Subcutaneous adipose tissue (tissue), 4 donors: ENCODE results near the gene COG4. TPM values are rescaled to one million over a fixed set of nuclear protein-coding genes. Genes with fewer than 3 reads are reported as not detected.

Experiments used
- CTCF ChIP-seq: fragments of 450-650 bp; IDR thresholded peaks from one replicate; pipeline ENCODE4 v1.5.1; 2016; ENCODE audit warnings: low read depth, mild to moderate bottlenecking, control low read depth, antibody characterized with exemption, moderate library complexity
- total RNA-seq, 4 donors: library from RNA; depleted of rRNA; stranded (reverse); fragments of >200 nt; gene quantifications; one replicate each; pipeline ENCODE4 v1.1.0, GENCODE V29; 2016

Gene COG4
- total RNA-seq, 4 donors from 2014 or later, result 29.8 to 49.9 (median 39.9) TPM

GRCh38 chr16:70527315-70527996 is 4.1 kb upstream of the COG4 start:
- TF ChIP-seq CTCF, result no peak

DNA sequence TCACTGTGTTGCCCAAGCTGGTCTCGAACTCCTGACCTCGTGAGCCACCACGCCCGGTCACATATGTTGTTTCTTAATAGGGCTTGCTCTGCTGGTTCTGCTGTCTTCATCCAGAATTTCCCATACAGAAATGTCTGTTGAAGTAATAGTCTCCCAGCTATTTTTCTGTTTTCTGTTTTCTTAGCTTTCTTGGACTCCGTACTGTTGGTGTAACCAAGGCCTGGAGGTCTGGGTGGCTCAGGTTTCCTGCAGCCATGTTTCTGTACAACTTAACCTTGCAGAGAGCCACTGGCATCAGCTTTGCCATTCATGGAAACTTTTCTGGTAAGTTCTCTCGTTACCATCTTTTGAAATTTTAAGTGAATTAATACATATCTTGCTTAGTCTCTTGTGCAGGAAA is 3.0 kb upstream of the COG4 start:
- no peak for TF ChIP-seq CTCF

- no peak for TF ChIP-seq CTCF
Measured at GRCh38 chr16:70523743-70524398, 517 bp upstream of the COG4 start, which contains the start of gene SF3B3. Gene SF3B3 (plus strand): TSS chr16:70523816. CDS start chr16:70526657, 2,841 bp downstream.

GRCh38 chr16:70522216-70523075 is 908 bp downstream of the COG4 start:
- TF ChIP-seq CTCF, result no peak

- no peak for TF ChIP-seq CTCF
Measured at GRCh38 chr16:70520612-70521297, 2.6 kb downstream of the COG4 start.

DNA sequence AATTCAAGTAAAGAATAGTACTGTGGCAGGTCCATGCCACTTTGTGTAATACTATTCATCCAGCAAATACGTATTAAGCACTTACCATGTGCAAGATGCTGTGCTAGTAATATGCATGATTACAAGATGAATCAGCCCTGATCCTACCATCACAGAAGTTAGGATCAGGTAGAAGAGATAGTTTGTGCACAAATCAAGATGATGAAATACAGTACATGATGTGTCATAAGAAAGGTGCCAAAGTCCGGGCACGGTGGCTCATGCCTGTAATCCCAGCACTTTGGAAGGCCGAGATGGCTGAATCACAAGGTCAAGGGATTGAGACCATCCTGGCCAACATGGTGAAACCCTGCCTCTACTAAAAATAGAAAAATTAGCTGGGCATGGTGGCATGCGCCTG is 10.9 kb downstream of the COG4 start:
- TF ChIP-seq CTCF, result no peak

- TF ChIP-seq CTCF, result no peak
Measured at GRCh38 chr16:70511833-70512232, 11.5 kb downstream of the COG4 start.
